PC-3 (cell line): Measurements from ENCODE around the gene LAMC2. TPM values are rescaled to one million over a fixed set of nuclear protein-coding genes. Genes with fewer than 3 reads are reported as not detected.

Experiments
- ATAC-seq: fragments of 200-7000 bp; cut with Tn5 transposase; 2 replicates; pipeline ENCODE4 v1.9.1; 2020; ENCODE audit warnings: mild to moderate bottlenecking, moderate library complexity
- BruUV-seq: library from RNA; stranded (reverse); fragments of 400-500 nt; replicated peaks from 2 replicates; lab custom pipeline; 2021; lab: Mats Ljungman, UMichigan
- CTCF ChIA-PET: fragments of 300-600 bp; sonication (Branson Sonifier 250); formaldehyde crosslinking; loops from one replicate; lab custom pipeline; 2022; ENCODE audit warnings: antibody characterized with exemption; lab: Charles Lee
- POLR2A ChIA-PET: fragments of 300-600 bp; sonication (Branson Sonifier 250); formaldehyde crosslinking; loops from one replicate; lab custom pipeline; 2022; ENCODE audit warnings: antibody characterized with exemption; ENCODE audit not compliant: unreplicated experiment; lab: Charles Lee
- DNase-seq: peaks from one replicate; pipeline ENCODE4 v3.0.0-alpha.2; 2015
- H2AFZ ChIP-seq: fragments of 300-600 bp; sonication (generic); 2 replicates; pipeline ENCODE4 v1.6.0; 2016; ENCODE audit warnings: antibody characterized with exemption, low read length
- H3F3A ChIP-seq: fragments of 300-600 bp; sonication (generic); one replicate; pipeline ENCODE4 v1.6.0; 2017; ENCODE audit warnings: antibody characterized with exemption, low read length, control low read depth, mild to moderate bottlenecking; ENCODE audit not compliant: unreplicated experiment
- H3K27ac ChIP-seq: fragments of 300-600 bp; sonication (generic); 2 replicates; pipeline ENCODE4 v1.5.1; 2016; ENCODE audit warnings: mild to moderate bottlenecking, low read length
- H3K27me3 ChIP-seq: fragments of 300-600 bp; sonication (generic); 2 replicates; pipeline ENCODE4 v1.6.1; 2016; ENCODE audit warnings: low read length, mixed read lengths
- H3K36me3 ChIP-seq: fragments of 300-600 bp; sonication (generic); 2 replicates; pipeline ENCODE4 v1.6.1; 2016; ENCODE audit warnings: low read depth, mixed run types, low read length, mixed read lengths
- H3K4me1 ChIP-seq: fragments of 300-600 bp; sonication (generic); 2 replicates; pipeline ENCODE4 v1.5.1; 2016; ENCODE audit warnings: low read length; ENCODE audit not compliant: insufficient read depth
- H3K4me2 ChIP-seq: fragments of 300-600 bp; sonication (generic); 2 replicates; pipeline ENCODE4 v1.6.0; 2016; ENCODE audit warnings: low read length
- H3K4me3 ChIP-seq: fragments of 300-600 bp; sonication (generic); 2 replicates; pipeline ENCODE4 v1.5.1; 2016; ENCODE audit warnings: mild to moderate bottlenecking, low read length, mixed read lengths
- H3K79me2 ChIP-seq: fragments of 300-600 bp; sonication (generic); 2 replicates; pipeline ENCODE4 v1.6.1; 2017; ENCODE audit warnings: low read length, mixed read lengths
- H3K9ac ChIP-seq: fragments of 300-600 bp; sonication (generic); 2 replicates; pipeline ENCODE4 v1.6.0; 2016; ENCODE audit warnings: mild to moderate bottlenecking, low read length
- H3K9me2 ChIP-seq: fragments of 300-600 bp; sonication (generic); replicated peaks from 2 replicates; pipeline ENCODE4 v1.6.1; 2016; ENCODE audit warnings: mixed run types, low read length, mixed read lengths
- H3K9me3 ChIP-seq: fragments of 300-600 bp; sonication (generic); 2 replicates; pipeline ENCODE4 v1.6.1; 2016; ENCODE audit warnings: low read length, mixed read lengths
- H4K20me1 ChIP-seq: fragments of 300-600 bp; sonication (generic); 2 replicates; pipeline ENCODE4 v1.6.1; 2016; ENCODE audit warnings: low read length, mixed read lengths
- CTCF ChIP-seq: fragments of 300-600 bp; sonication (generic); conservative IDR thresholded peaks from 2 replicates; pipeline ENCODE4 v1.5.1; 2017; ENCODE audit warnings: antibody characterized with exemption, low read depth, mild to moderate bottlenecking, low read length
- EZH2 ChIP-seq: fragments of 300-600 bp; sonication (generic); IDR thresholded peaks from one replicate; pipeline ENCODE4 v1.6.1; 2017; ENCODE audit warnings: antibody characterized with exemption, mild to moderate bottlenecking, low read length; ENCODE audit not compliant: unreplicated experiment
- EZH2phosphoT487 ChIP-seq: fragments of 300-600 bp; sonication (generic); IDR thresholded peaks from 2 replicates; pipeline ENCODE4 v1.6.1; 2018; ENCODE audit warnings: mild to moderate bottlenecking, antibody characterized with exemption, low read length, borderline replicate concordance
- intact Hi-C: fragments of 100-400 bp; cut with micrococcal nuclease; formaldehyde crosslinking; loops from 2 replicates; pipeline ENCODE4 v1.9.0; 2023
- total RNA-seq: library from RNA; depleted of rRNA; stranded (reverse); fragments of >200 nt; gene quantifications from 2 replicates; pipeline ENCODE4 v1.2.3, GENCODE V29; 2014

Gene LAMC2
- total RNA-seq, 1 experiment from 2014 or later = 105 TPM

GRCh38 chr1:183164340-183164739 is 21.7 kb upstream of the LAMC2 start:
- intact Hi-C loops = loop anchor here (2.0 kb wide), 1 partner anchor 16 kb away; no protein-coding TSS in a partner anchor
- Histone ChIP-seq H3K4me1 (peaks cover 61% of the 10 kb centered on the region), H3K9me3 (no peaks in the 10 kb centered on the region), H3K79me2 (no peaks in the 10 kb centered on the region), H3K9ac (peak overlapping the region; percentile 71), H3K9me2 (no peaks in the 10 kb centered on the region), H3K27ac (peak overlapping the region; percentile 98), H4K20me1 (no peaks in the 10 kb centered on the region), H2AFZ (no peak overlapping the region), H3K27me3 (no peaks in the 10 kb centered on the region), H3K36me3 (no peaks in the 10 kb centered on the region), H3K4me2 (peak overlapping the region; percentile 49), H3F3A (peaks cover 13% of the 10 kb centered on the region), H3K4me3 (0 out of 2 replicates have a peak overlapping the region, but pooled peaks have one; percentile 5)
- BruUV-seq = no TSS peak
- peak; percentile 53 for ATAC-seq
- CTCF ChIA-PET = no interaction called here
- no peak for TF ChIP-seq EZH2phosphoT487
- no peak for TF ChIP-seq EZH2
- no peak for TF ChIP-seq CTCF
- peak; percentile 93 for DNase-seq
- POLR2A ChIA-PET = interaction anchor here (0.6 kb wide), 1 partner anchor 92 kb away, joined by 7 read pairs; no protein-coding TSS in a partner anchor

GRCh38 chr1:183164963-183165362 is 21.1 kb upstream of the LAMC2 start:
- BruUV-seq = no TSS peak
- Histone ChIP-seq H4K20me1 (no peaks in the 10 kb centered on the region), H3F3A (peaks cover 13% of the 10 kb centered on the region), H3K9me3 (no peaks in the 10 kb centered on the region), H3K4me1 (peaks cover 56% of the 10 kb centered on the region), H2AFZ (no peak overlapping the region), H3K4me3 (no peak overlapping the region), H3K36me3 (no peaks in the 10 kb centered on the region), H3K79me2 (no peaks in the 10 kb centered on the region), H3K27me3 (no peaks in the 10 kb centered on the region), H3K9me2 (no peaks in the 10 kb centered on the region), H3K9ac (peak overlapping the region; percentile 71), H3K27ac (peak overlapping the region; percentile 98), H3K4me2 (peak overlapping the region; percentile 49)
- peak; percentile 27 for DNase-seq
- TF ChIP-seq CTCF (no peak), EZH2 (no peak), EZH2phosphoT487 (no peak)
- POLR2A ChIA-PET = interaction anchor here (0.6 kb wide), 1 partner anchor 92 kb away, joined by 7 read pairs; no protein-coding TSS in a partner anchor
- CTCF ChIA-PET = no interaction called here
- no peak for ATAC-seq
- intact Hi-C loops = loop anchor here (2.0 kb wide), 1 partner anchor 16 kb away; no protein-coding TSS in a partner anchor

GRCh38 chr1:183165456-183165855 is 20.6 kb upstream of the LAMC2 start:
- peaks cover 13% of the 10 kb centered on the region for H3F3A ChIP-seq
- BruUV-seq = no TSS peak
- no peaks in the 10 kb centered on the region for H3K27me3 ChIP-seq
- H3K4me2 ChIP-seq = no peak overlapping the region; the same call in 1 of the 2 replicates
- H3K4me3 ChIP-seq = no peak overlapping the region
- H4K20me1 ChIP-seq = no peaks in the 10 kb centered on the region
- peaks cover 52% of the 10 kb centered on the region for H3K4me1 ChIP-seq
- peak overlapping the region; percentile 98 for H3K27ac ChIP-seq
- intact Hi-C loops = loop anchor here (2.0 kb wide), 1 partner anchor 15 kb away; no protein-coding TSS in a partner anchor
- peak overlapping the region; percentile 71 for H3K9ac ChIP-seq
- H3K36me3 ChIP-seq = no peaks in the 10 kb centered on the region
- H3K9me2 ChIP-seq = no peaks in the 10 kb centered on the region
- ChIA-PET CTCF (no interaction called here), POLR2A (no interaction called here)
- DNase-seq (no peak), ATAC-seq (no peak)
- H3K79me2 ChIP-seq = no peaks in the 10 kb centered on the region
- TF ChIP-seq CTCF (no peak), EZH2phosphoT487 (no peak), EZH2 (no peak)
- no peaks in the 10 kb centered on the region for H3K9me3 ChIP-seq
- H2AFZ ChIP-seq = no peak overlapping the region
